HCT116 (cell line): ENCODE results near the gene BRMS1. TPM values are rescaled to one million over a fixed set of nuclear protein-coding genes. Genes with fewer than 3 reads are reported as not detected.

ENCODE experiments used
- ATAC-seq: fragments of 200-7000 bp; cut with Tn5 transposase; 2 replicates; pipeline ENCODE4 v1.9.1; 2020; ENCODE audit warnings: mild to moderate bottlenecking, moderate library complexity
- BruUV-seq: library from RNA; stranded (reverse); fragments of 400-500 nt; replicated peaks from 2 replicates; lab custom pipeline; 2021; lab: Mats Ljungman, UMichigan
- CTCF ChIA-PET: fragments of 300-600 bp; sonication (Branson Sonifier 250); formaldehyde crosslinking; loops from one replicate; lab custom pipeline; 2021; ENCODE audit warnings: antibody characterized with exemption; lab: Charles Lee
- POLR2A ChIA-PET: fragments of 300-600, 350-600 bp; sonication (Branson Sonifier 250); formaldehyde crosslinking; loops from one replicate; lab custom pipeline; 2021; ENCODE audit warnings: antibody characterized with exemption; lab: Charles Lee
- RAD21 ChIA-PET, 2 experiments: fragments of 300-600 bp; sonication (Branson Sonifier 250); formaldehyde crosslinking; loops; one replicate each; lab custom pipeline; 2023; ENCODE audit warnings: low total read pairs in 2 of 2; ENCODE audit not compliant: uncharacterized antibody in 2 of 2, unreplicated experiment in 2 of 2, low non-redundant PET in 1 of 2; lab: Charles Lee
- DNase-seq: peaks from one replicate; pipeline ENCODE4 v3.0.0-alpha.2; 2010; ENCODE audit warnings: low read depth, low spot score
- H2AFZ ChIP-seq: fragments of 200-600 bp; shearing (Covaris generic), sonication (generic); 2 replicates; pipeline ENCODE4 v1.6.1; 2017; ENCODE audit warnings: low read depth, mixed run types, mixed read lengths, antibody characterized with exemption, low read length; ENCODE audit not compliant: poor library complexity, severe bottlenecking
- H3K27ac ChIP-seq: 2 replicates; pipeline ENCODE4 v1.5.1; 2012; ENCODE audit warnings: low read depth, low read length
- H3K27me3 ChIP-seq: fragments of 200-600 bp; sonication (generic); 2 replicates; pipeline ENCODE4 v1.6.1; 2016; ENCODE audit warnings: mixed run types, low read length, mixed read lengths; ENCODE audit not compliant: insufficient read depth
- H3K36me3 ChIP-seq, 2 experiments: fragments of 200-500 bp in 1 of 2; fragments of 200-600 bp in 1 of 2; sonication (Bioruptor generic) in 1 of 2; sonication (generic) in 1 of 2; 2 replicates each; pipeline versions ENCODE4 v1.5.1 to v1.6.1; 2014 to 2016; ENCODE audit warnings: low read length in 2 of 2, inconsistent platforms in 1 of 2, mixed read lengths in 1 of 2, mixed run types in 1 of 2; ENCODE audit not compliant: insufficient read depth in 2 of 2, control insufficient read depth in 1 of 2
- H3K4me1 ChIP-seq, 2 experiments: fragments of 200-600 bp in 1 of 2; sonication (generic) in 1 of 2; 2 replicates each; pipeline versions ENCODE4 v1.5.1 to v1.6.1; 2012 to 2017; ENCODE audit warnings: low read length in 2 of 2, inconsistent platforms in 1 of 2, mild to moderate bottlenecking in 1 of 2, mixed read lengths in 1 of 2, mixed run types in 1 of 2, moderate library complexity in 1 of 2; ENCODE audit not compliant: insufficient read depth in 2 of 2, control insufficient read depth in 1 of 2
- H3K4me2 ChIP-seq: fragments of 200-600 bp; sonication (generic); 2 replicates; pipeline ENCODE4 v1.6.1; 2017; ENCODE audit warnings: mixed run types, low read length, mixed read lengths
- H3K4me3 ChIP-seq, 2 experiments: fragments of 200-600 bp in 1 of 2; sonication (generic) in 1 of 2; replicated peaks in 1 of 2; 2 replicates each; pipeline ENCODE4 v1.5.1; 2011 to 2016; ENCODE audit warnings: low read length in 2 of 2, control low read depth in 1 of 2, low read depth in 1 of 2, mild to moderate bottlenecking in 1 of 2, mixed read lengths in 1 of 2, mixed run types in 1 of 2
- H3K79me2 ChIP-seq: fragments of 200-600 bp; sonication (generic); 2 replicates; pipeline ENCODE4 v1.6.1; 2017; ENCODE audit warnings: mild to moderate bottlenecking, mixed run types, low read length, moderate library complexity, mixed read lengths; ENCODE audit not compliant: insufficient read depth
- H3K9ac ChIP-seq: fragments of 200-600 bp; sonication (generic); 2 replicates; pipeline ENCODE4 v1.6.1; 2016; ENCODE audit warnings: low read length, mixed read lengths
- H3K9me2 ChIP-seq: fragments of 200-600 bp; sonication (generic), shearing (Covaris generic); 2 replicates; pipeline ENCODE4 v1.6.1; 2017; ENCODE audit warnings: mixed run types, mild to moderate bottlenecking, moderate library complexity; ENCODE audit not compliant: insufficient read depth
- H3K9me3 ChIP-seq, 2 experiments: fragments of 200-500 bp in 1 of 2; fragments of 200-600 bp in 1 of 2; sonication (Bioruptor generic) in 1 of 2; sonication (generic) in 1 of 2; 2 replicates each; pipeline ENCODE4 v1.6.1; 2014 to 2017; ENCODE audit warnings: low read length in 2 of 2, mixed read lengths in 2 of 2, inconsistent platforms in 1 of 2, low read depth in 1 of 2, mild to moderate bottlenecking in 1 of 2, mixed run types in 1 of 2, moderate library complexity in 1 of 2; ENCODE audit not compliant: control insufficient read depth in 1 of 2, insufficient read depth in 1 of 2
- H4K20me1 ChIP-seq: fragments of 200-600 bp; sonication (generic), shearing (Covaris generic); 2 replicates; pipeline ENCODE4 v1.6.1; 2017; ENCODE audit warnings: mixed run types, mild to moderate bottlenecking, moderate library complexity; ENCODE audit not compliant: insufficient read depth
- EGR1 ChIP-seq: IDR thresholded peaks from 2 replicates; pipeline ENCODE4 v1.6.1; 2012; ENCODE audit warnings: low read depth
- EZH2 ChIP-seq: fragments of 200-600 bp; sonication (generic); IDR thresholded peaks from 2 replicates; pipeline ENCODE4 v1.6.1; 2017; ENCODE audit warnings: antibody characterized with exemption, mixed run types
- JUND ChIP-seq: IDR thresholded peaks from 2 replicates; pipeline ENCODE4 v1.6.1; 2012
- POLR2AphosphoS5 ChIP-seq: IDR thresholded peaks from 2 replicates; pipeline ENCODE4 v1.6.1; 2011; ENCODE audit warnings: mild to moderate bottlenecking, low read depth, low read length, moderate library complexity
- SIN3A ChIP-seq: IDR thresholded peaks from 2 replicates; pipeline ENCODE4 v1.6.1; 2012; ENCODE audit warnings: low read depth
- SRF ChIP-seq: IDR thresholded peaks from 2 replicates; pipeline ENCODE4 v1.6.1; 2012; ENCODE audit warnings: low read depth
- ZFX ChIP-seq: fragments of 450-650 bp; IDR thresholded peaks from 2 replicates; pipeline ENCODE4 v1.6.1; 2017
- ZNF274 ChIP-seq: fragments of 200-500 bp; sonication (Bioruptor generic); IDR thresholded peaks from 2 replicates; pipeline ENCODE4 v1.6.1; 2014; ENCODE audit warnings: mild to moderate bottlenecking, low read depth, low read length, inconsistent platforms
- intact Hi-C: fragments of 100-400 bp; cut with micrococcal nuclease; formaldehyde crosslinking; loops from 2 replicates; pipeline ENCODE4 v1.10.0; 2022
- total RNA-seq: library from RNA; stranded (reverse); gene quantifications from one replicate; pipeline ENCODE4 v1.2.1, GENCODE V29; 2021; ENCODE audit not compliant: unreplicated experiment
- TF ChIP-seq, protein P1 (sequence below): IDR thresholded peaks from 2 replicates; pipeline ENCODE4 v1.6.1; 2012
- TF ChIP-seq, protein P2 (sequence below): IDR thresholded peaks from 2 replicates; pipeline ENCODE4 v1.6.1; 2012
- TF ChIP-seq, protein P3 (sequence below), 3 experiments: fragments of 200-600 bp in 1 of 3; sonication (generic) in 1 of 3; IDR thresholded peaks in 2 of 3; conservative IDR thresholded peaks in 1 of 3; 2 replicates each; pipeline ENCODE4 v1.5.1; 2012 to 2017; ENCODE audit warnings: low read depth in 2 of 3, low read length in 2 of 3, antibody characterized with exemption in 1 of 3, borderline replicate concordance in 1 of 3, control low read depth in 1 of 3, mild to moderate bottlenecking in 1 of 3, mixed read lengths in 1 of 3, mixed run types in 1 of 3, moderate library complexity in 1 of 3; ENCODE audit not compliant: insufficient read depth in 1 of 3

BRMS1 gene
- total RNA-seq, 1 experiment from 2014 or later, result 42.1 TPM

DNA sequence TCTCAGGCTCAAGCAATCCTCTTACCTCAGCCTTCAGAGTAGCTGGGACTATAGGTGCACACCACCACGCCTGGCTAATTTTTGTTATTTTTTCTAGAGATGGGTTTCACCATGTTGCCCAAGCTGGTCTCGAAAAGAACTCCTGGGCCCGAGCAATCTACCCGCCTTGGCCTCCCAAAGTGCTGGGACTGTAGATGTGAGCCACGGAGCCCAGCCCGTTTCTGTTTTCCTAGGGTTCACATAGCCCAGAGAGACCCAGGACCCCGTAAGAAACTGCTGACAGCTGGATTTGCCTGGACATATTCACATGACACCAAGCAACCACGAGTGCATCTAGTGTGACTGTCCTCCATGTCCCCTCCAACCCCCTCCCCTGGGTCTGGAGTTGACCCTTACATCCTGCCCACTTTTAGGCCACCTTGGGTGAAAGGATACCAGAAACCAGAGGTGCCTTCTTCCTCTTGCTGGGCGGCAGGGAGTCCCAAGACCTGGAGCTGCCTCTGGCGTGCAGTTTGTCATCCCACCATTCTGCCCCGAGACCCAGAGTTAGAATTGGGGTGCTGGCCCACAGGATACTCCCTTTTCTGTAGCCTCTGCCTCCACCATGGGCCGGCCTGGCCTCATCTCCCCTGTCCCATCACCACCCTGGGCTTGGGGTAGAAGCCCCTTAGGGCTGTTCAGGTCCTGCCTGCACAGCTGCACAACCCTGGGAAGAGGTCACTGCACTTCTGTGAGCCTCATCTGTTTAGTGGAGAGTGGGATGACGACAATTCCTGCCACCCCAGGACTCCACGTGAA is 5.0 kb downstream of the BRMS1 start (continued):
- TF ChIP-seq ZFX (no peak), POLR2AphosphoS5 (no peak), SRF (no peak), EZH2 (no peak), SIN3A (no peak), JUND (no peak), EGR1 (no peak)
- TF ChIP-seq, protein P1, sequence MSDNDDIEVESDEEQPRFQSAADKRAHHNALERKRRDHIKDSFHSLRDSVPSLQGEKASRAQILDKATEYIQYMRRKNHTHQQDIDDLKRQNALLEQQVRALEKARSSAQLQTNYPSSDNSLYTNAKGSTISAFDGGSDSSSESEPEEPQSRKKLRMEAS, result no peak
- TF ChIP-seq, protein P2, sequence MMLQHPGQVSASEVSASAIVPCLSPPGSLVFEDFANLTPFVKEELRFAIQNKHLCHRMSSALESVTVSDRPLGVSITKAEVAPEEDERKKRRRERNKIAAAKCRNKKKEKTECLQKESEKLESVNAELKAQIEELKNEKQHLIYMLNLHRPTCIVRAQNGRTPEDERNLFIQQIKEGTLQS, result no peak
- TF ChIP-seq, protein P3, sequence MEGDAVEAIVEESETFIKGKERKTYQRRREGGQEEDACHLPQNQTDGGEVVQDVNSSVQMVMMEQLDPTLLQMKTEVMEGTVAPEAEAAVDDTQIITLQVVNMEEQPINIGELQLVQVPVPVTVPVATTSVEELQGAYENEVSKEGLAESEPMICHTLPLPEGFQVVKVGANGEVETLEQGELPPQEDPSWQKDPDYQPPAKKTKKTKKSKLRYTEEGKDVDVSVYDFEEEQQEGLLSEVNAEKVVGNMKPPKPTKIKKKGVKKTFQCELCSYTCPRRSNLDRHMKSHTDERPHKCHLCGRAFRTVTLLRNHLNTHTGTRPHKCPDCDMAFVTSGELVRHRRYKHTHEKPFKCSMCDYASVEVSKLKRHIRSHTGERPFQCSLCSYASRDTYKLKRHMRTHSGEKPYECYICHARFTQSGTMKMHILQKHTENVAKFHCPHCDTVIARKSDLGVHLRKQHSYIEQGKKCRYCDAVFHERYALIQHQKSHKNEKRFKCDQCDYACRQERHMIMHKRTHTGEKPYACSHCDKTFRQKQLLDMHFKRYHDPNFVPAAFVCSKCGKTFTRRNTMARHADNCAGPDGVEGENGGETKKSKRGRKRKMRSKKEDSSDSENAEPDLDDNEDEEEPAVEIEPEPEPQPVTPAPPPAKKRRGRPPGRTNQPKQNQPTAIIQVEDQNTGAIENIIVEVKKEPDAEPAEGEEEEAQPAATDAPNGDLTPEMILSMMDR (IDR thresholded peaks at IDR 0.05 in 2 of 3, conservative IDR thresholded peaks at IDR 0.05 in 1 of 3; ENCODE audit: borderline replicate concordance in 1 of 3, insufficient read depth in 1 of 3, low read depth in 2 of 3, low read length in 2 of 3), result no peak
- TF ChIP-seq, all 23 proteins: peak for 0

DNA sequence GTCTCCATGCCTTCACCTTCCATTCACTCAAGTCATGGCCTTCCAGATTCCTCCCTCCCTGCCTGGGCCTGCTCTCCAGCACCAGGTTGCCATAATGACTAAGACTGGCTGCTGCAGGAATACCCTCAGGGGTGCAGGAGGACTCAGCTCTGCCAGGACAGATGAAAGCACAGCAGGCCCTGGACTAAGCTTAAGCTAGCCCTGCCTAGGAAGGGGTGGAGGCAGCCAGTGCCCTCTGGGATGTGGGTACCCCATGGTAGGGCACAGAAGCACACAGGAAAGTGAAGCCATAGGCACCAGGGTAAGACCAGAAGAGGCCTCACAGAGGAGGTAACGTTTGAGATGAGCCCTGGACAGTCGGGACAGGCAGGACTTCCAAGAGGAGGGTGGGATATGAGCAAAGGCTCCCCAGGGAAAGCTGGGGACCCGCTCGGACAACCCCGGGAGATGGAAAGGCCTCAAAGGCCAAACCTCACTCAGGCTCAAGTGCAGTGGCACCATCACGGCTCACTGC is 5.7 kb downstream of the BRMS1 start:
- RAD21 ChIA-PET, result no interaction called here
- Histone ChIP-seq H3K4me1 (peaks cover 20 to 46% of the 10 kb centered on the region in 2 experiments), H3K36me3 (peaks cover 11 to 12% of the 10 kb centered on the region in 2 experiments; a peak in 3 of 4 replicates), H3K9me3 (no peaks in the 10 kb centered on the region), H4K20me1 (no peaks in the 10 kb centered on the region), H3K27ac (no peak overlapping the region), H2AFZ (no peak overlapping the region), H3K4me2 (no peak overlapping the region), H3K4me3 (no peak overlapping the region), H3K27me3 (no peaks in the 10 kb centered on the region), H3K9ac (no peak overlapping the region), H3K9me2 (no peaks in the 10 kb centered on the region), H3K79me2 (peaks cover 33% of the 10 kb centered on the region)
- intact Hi-C loops, result no loop called here
- DNase-seq (no peak), ATAC-seq (no peak)
- CTCF ChIA-PET, result interaction anchor here (2.3 kb wide), 1 partner anchor 27 kb away, joined by 11 read pairs; no protein-coding TSS in a partner anchor
- POLR2A ChIA-PET, result no interaction called here
- no TSS peak for BruUV-seq
- TF ChIP-seq, protein P1, result no peak
- TF ChIP-seq POLR2AphosphoS5 (no peak), EGR1 (no peak), ZNF274 (no peak)
